Prostate gland (tissue), 2 donors: ENCODE data around the gene BLOC1S3.

Experiments
- POLR2A ChIP-seq: fragments of 450-650 bp; IDR thresholded peaks from one replicate; pipeline ENCODE4 v1.6.1; 2016; ENCODE audit warnings: antibody characterized with exemption, mild to moderate bottlenecking
- POLR2AphosphoS5 ChIP-seq: sonication (generic); formaldehyde crosslinking; IDR thresholded peaks from one replicate; pipeline ENCODE4 v1.6.1; 2017; ENCODE audit warnings: antibody characterized with exemption
- TF ChIP-seq, protein P1 (sequence below), 4 experiments: fragments of 200-600 bp in 2 of 4; fragments of 450-650 bp in 2 of 4; sonication (generic) in 2 of 4; IDR thresholded peaks; 1 replicate in 3 of 4; 2 replicates in 1 of 4; pipeline ENCODE4 v1.5.1; 2016 to 2019; ENCODE audit warnings: antibody characterized with exemption in 4 of 4, mild to moderate bottlenecking in 2 of 4, moderate library complexity in 2 of 4

DNA sequence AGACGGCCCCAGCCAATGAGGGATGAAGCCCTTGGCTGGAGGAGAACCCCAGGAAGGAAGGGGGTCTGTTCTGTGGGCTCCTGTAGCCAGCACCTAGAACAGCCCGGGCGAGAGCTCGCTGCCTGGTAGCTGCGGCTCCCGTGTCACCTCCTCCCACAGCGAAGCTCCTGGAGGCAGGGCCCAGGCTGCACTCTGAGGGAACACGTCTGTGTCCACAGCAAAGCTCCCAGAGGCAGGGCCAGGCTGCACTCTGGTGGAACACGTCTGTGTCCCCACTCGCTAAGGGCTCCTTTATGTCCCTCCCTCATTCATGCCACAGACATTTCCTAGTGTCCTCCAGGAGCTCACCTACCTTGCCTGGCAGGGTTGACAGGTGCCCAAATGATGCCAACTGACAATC lies 9.0 kb upstream of the BLOC1S3 start:
- TF ChIP-seq, protein P1, sequence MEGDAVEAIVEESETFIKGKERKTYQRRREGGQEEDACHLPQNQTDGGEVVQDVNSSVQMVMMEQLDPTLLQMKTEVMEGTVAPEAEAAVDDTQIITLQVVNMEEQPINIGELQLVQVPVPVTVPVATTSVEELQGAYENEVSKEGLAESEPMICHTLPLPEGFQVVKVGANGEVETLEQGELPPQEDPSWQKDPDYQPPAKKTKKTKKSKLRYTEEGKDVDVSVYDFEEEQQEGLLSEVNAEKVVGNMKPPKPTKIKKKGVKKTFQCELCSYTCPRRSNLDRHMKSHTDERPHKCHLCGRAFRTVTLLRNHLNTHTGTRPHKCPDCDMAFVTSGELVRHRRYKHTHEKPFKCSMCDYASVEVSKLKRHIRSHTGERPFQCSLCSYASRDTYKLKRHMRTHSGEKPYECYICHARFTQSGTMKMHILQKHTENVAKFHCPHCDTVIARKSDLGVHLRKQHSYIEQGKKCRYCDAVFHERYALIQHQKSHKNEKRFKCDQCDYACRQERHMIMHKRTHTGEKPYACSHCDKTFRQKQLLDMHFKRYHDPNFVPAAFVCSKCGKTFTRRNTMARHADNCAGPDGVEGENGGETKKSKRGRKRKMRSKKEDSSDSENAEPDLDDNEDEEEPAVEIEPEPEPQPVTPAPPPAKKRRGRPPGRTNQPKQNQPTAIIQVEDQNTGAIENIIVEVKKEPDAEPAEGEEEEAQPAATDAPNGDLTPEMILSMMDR (IDR thresholded peaks at IDR 0.05), result no peak
- no peak for TF ChIP-seq POLR2A
- no peak for TF ChIP-seq POLR2AphosphoS5
